ENCODE results near the gene SPACA5.

The SPACA5 gene

GRCh38 chrX:48045410-48046311 lies 38.9 kb downstream of the SPACA5 start:
- no peak for TF ChIP-seq CTCF (IDR thresholded peaks at IDR 0.05; ENCODE audit: low read depth, low read length)
- DNase-seq (ENCODE audit: low read depth in 2 of 2): peak; percentile 68 to 95
- H3K4me3 ChIP-seq (replicated peaks in 1 of 2; ENCODE audit: low read depth in 2 of 2, low read length in 2 of 2): no peak overlapping the region

GRCh38 chrX:48046846-48047245 lies 40.1 kb downstream of the SPACA5 start:
- no peak for DNase-seq (ENCODE audit: low read depth in 2 of 2)
- H3K4me3 ChIP-seq (replicated peaks in 1 of 2; ENCODE audit: low read depth in 2 of 2, low read length in 2 of 2): no peak overlapping the region
- TF ChIP-seq CTCF (IDR thresholded peaks at IDR 0.05; ENCODE audit: low read depth, low read length): no peak

- no peak overlapping the region for H3K4me3 ChIP-seq (replicated peaks in 1 of 2; ENCODE audit: low read depth in 2 of 2, low read length in 2 of 2)
- TF ChIP-seq CTCF (IDR thresholded peaks at IDR 0.05; ENCODE audit: low read depth, low read length): no peak
- no peak for DNase-seq (ENCODE audit: low read depth in 2 of 2)
These were observed 52.0 kb downstream of the SPACA5 start for GRCh38 chrX:48058621-48059295.

- no peak for DNase-seq (ENCODE audit: low read depth in 2 of 2)
- no peak for TF ChIP-seq CTCF (IDR thresholded peaks at IDR 0.05; ENCODE audit: low read depth, low read length)
- H3K4me3 ChIP-seq (replicated peaks in 1 of 2; ENCODE audit: low read depth in 2 of 2, low read length in 2 of 2): no peak overlapping the region
These were observed 52.5 kb downstream of the SPACA5 start for GRCh38 chrX:48059296-48059639.

Data from cardiac fibroblast (primary cell).